OCI-LY1 (cell line): ENCODE results near the gene UBE2H.

Experiments
- H2AFZ ChIP-seq: fragments of 200-600 bp; sonication (generic), shearing (Covaris generic); 2 replicates; pipeline ENCODE4 v1.6.0; 2014; ENCODE audit warnings: antibody characterized with exemption, mild to moderate bottlenecking, low read length
- H3F3A ChIP-seq: fragments of 200-600 bp; sonication (generic), shearing (Covaris generic); 2 replicates; pipeline ENCODE4 v1.6.0; 2014; ENCODE audit warnings: mild to moderate bottlenecking, antibody characterized with exemption, low read length, moderate library complexity; ENCODE audit not compliant: insufficient read depth
- H3K27ac ChIP-seq: fragments of 200-600 bp; sonication (generic); 2 replicates; pipeline ENCODE4 v1.5.1; 2014; ENCODE audit warnings: low read length, mixed run types, mild to moderate bottlenecking, low read depth; ENCODE audit not compliant: poor library complexity, severe bottlenecking
- H3K27me3 ChIP-seq: fragments of 200-600 bp; sonication (generic); 2 replicates; pipeline ENCODE4 v1.6.0; 2014; ENCODE audit warnings: antibody characterized with exemption, mild to moderate bottlenecking, low read length, moderate library complexity; ENCODE audit not compliant: insufficient read depth
- H3K36me3 ChIP-seq: fragments of 200-600 bp; sonication (generic); 2 replicates; pipeline ENCODE4 v1.6.1; 2014; ENCODE audit warnings: mild to moderate bottlenecking, antibody characterized with exemption, low read length, moderate library complexity, mixed read lengths; ENCODE audit not compliant: insufficient read depth
- H3K4me1 ChIP-seq: fragments of 200-600 bp; sonication (generic); 2 replicates; pipeline ENCODE4 v1.5.1; 2014; ENCODE audit warnings: mild to moderate bottlenecking, low read length, moderate library complexity; ENCODE audit not compliant: insufficient read depth, severe bottlenecking
- H3K4me2 ChIP-seq: fragments of 200-600 bp; sonication (generic), shearing (Covaris generic); 2 replicates; pipeline ENCODE4 v1.6.1; 2014; ENCODE audit warnings: low read length
- H3K4me3 ChIP-seq: fragments of 200-600 bp; sonication (generic); 2 replicates; pipeline ENCODE4 v1.5.1; 2014; ENCODE audit warnings: low read length, low read depth, mild to moderate bottlenecking, mixed read lengths; ENCODE audit not compliant: poor library complexity, severe bottlenecking
- H3K79me2 ChIP-seq: fragments of 200-600 bp; shearing (Covaris generic); 2 replicates; pipeline ENCODE4 v1.6.1; 2016; ENCODE audit warnings: mixed run types, low read length, mixed read lengths; ENCODE audit not compliant: insufficient read depth
- H3K9ac ChIP-seq: fragments of 200-600 bp; sonication (generic), shearing (Covaris generic); 2 replicates; pipeline ENCODE4 v1.6.1; 2014; ENCODE audit warnings: mild to moderate bottlenecking, low read length, mixed read lengths
- H3K9me2 ChIP-seq: fragments of 200-600 bp; sonication (generic), shearing (Covaris generic); 2 replicates; pipeline ENCODE4 v1.6.1; 2014; ENCODE audit warnings: low read depth, mild to moderate bottlenecking, low read length, mixed read lengths
- H3K9me3 ChIP-seq: fragments of 200-600 bp; shearing (Covaris generic); 2 replicates; pipeline ENCODE4 v1.6.1; 2014; ENCODE audit warnings: low read length, mixed read lengths
- H4K20me1 ChIP-seq: fragments of 200-600 bp; sonication (generic), shearing (Covaris generic); 2 replicates; pipeline ENCODE4 v1.6.0; 2016; ENCODE audit warnings: mild to moderate bottlenecking, low read length; ENCODE audit not compliant: insufficient read depth
- CTCF ChIP-seq: fragments of 200-600 bp; sonication (generic), shearing (Covaris generic); IDR thresholded peaks from 2 replicates; pipeline ENCODE4 v1.5.1; 2017; ENCODE audit warnings: mild to moderate bottlenecking, antibody characterized with exemption, low read length, moderate library complexity, mixed read lengths
- EZH2 ChIP-seq: fragments of 200-600 bp; sonication (generic), shearing (Covaris generic); IDR thresholded peaks from 2 replicates; pipeline ENCODE4 v1.8.0; 2017; ENCODE audit warnings: borderline replicate concordance, mixed run types, mild to moderate bottlenecking, antibody characterized with exemption, low read length, moderate library complexity, mixed read lengths

The UBE2H gene

DNA sequence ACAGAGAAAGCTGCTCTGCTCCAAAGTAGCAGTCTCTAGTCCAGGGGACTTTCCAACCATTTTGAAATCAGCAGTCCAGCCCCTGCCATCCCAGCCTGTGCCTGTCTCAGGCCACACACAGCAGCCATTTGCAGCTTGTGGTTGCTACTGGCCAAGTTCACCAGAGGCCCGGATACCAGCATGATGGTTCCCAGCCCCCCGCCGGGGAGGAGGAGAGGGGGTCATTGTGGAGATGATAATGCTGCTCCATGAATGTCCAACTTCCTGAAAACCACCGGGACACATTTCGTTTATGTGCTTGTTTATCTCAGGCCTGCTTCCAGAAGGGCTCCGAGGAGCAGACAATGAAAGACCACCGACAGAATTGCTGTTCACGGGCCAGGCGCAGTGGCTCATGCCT is 160.0 kb downstream of the UBE2H start:
- Histone ChIP-seq H4K20me1 (no peaks in the 10 kb centered on the region), H3F3A (no peaks in the 10 kb centered on the region), H3K4me1 (no peaks in the 10 kb centered on the region), H3K27ac (no peak overlapping the region), H3K79me2 (no peaks in the 10 kb centered on the region), H3K4me3 (no peak overlapping the region), H3K9me2 (no peaks in the 10 kb centered on the region), H3K9me3 (no peaks in the 10 kb centered on the region), H3K9ac (no peak overlapping the region), H3K36me3 (no peaks in the 10 kb centered on the region), H2AFZ (no peak overlapping the region), H3K4me2 (no peak overlapping the region), H3K27me3 (peaks cover 11% of the 10 kb centered on the region; the same call in 1 of the 2 replicates)
- TF ChIP-seq EZH2 (no peak), CTCF (no peak)

DNA sequence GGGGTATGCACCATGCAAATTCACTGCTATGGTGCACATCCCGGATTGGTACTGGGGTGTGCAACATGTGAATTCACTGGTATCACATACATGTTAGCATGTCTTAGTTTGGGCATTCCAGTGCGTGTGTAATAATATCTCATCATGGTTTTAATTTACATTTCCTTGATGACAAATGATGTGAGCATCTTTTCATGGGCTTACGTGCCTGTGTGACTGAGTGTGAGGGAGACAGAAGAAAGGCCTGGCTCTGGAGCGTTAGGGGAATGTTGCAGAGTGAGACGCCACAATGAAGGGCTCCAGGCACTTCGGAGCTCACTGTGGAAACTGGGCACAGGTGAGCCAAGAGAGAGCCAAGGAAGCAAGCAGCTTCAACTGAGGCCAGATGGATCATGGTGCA is 162.6 kb downstream of the UBE2H start:
- H3K4me2 ChIP-seq: no peak overlapping the region
- TF ChIP-seq EZH2: no peak
- TF ChIP-seq CTCF: no peak
- no peaks in the 10 kb centered on the region for H3K9me2 ChIP-seq
- H3K27ac ChIP-seq: no peak overlapping the region
- H3K4me1 ChIP-seq: peaks cover 10% of the 10 kb centered on the region
- H2AFZ ChIP-seq: no peak overlapping the region
- no peaks in the 10 kb centered on the region for H3K36me3 ChIP-seq
- H3K79me2 ChIP-seq: no peaks in the 10 kb centered on the region
- H4K20me1 ChIP-seq: no peaks in the 10 kb centered on the region
- H3K9me3 ChIP-seq: no peaks in the 10 kb centered on the region
- H3F3A ChIP-seq: no peaks in the 10 kb centered on the region
- no peak overlapping the region for H3K4me3 ChIP-seq
- H3K9ac ChIP-seq: no peak overlapping the region
- peaks cover 18% of the 10 kb centered on the region; the same call in 1 of the 2 replicates for H3K27me3 ChIP-seq

GRCh38 chr7:129789652-129790051 is 163.1 kb downstream of the UBE2H start:
- H2AFZ ChIP-seq: no peak overlapping the region
- H3K9me2 ChIP-seq: no peaks in the 10 kb centered on the region
- no peak overlapping the region for H3K9ac ChIP-seq
- H3K79me2 ChIP-seq: no peaks in the 10 kb centered on the region
- H3K27me3 ChIP-seq: peaks cover 15% of the 10 kb centered on the region; the same call in 1 of the 2 replicates
- no peak for TF ChIP-seq EZH2
- TF ChIP-seq CTCF: no peak
- no peaks in the 10 kb centered on the region for H3K9me3 ChIP-seq
- H3K4me3 ChIP-seq: no peak overlapping the region
- no peaks in the 10 kb centered on the region for H3F3A ChIP-seq
- no peak overlapping the region for H3K27ac ChIP-seq
- H3K36me3 ChIP-seq: no peaks in the 10 kb centered on the region
- H3K4me2 ChIP-seq: no peak overlapping the region
- H4K20me1 ChIP-seq: no peaks in the 10 kb centered on the region
- peaks cover 15% of the 10 kb centered on the region for H3K4me1 ChIP-seq
